RWPE1 (cell line): Measurements from ENCODE around the gene MFSD12.

ENCODE experiments used
- CTCF ChIA-PET: fragments of 350-600 bp; sonication (Branson Sonifier 250); formaldehyde crosslinking; extraction: SDS; loops from one replicate; lab custom pipeline; 2021; lab: Yijun Ruan, JAX
- POLR2A ChIA-PET: fragments of 400-600 bp; formaldehyde crosslinking; extraction: SDS; loops from one replicate; lab custom pipeline; 2020; ENCODE audit warnings: antibody characterized with exemption; ENCODE audit not compliant: low non-redundant PET; lab: Yijun Ruan, JAX
- DNase-seq: peaks from one replicate; pipeline ENCODE4 v3.0.0; 2012; ENCODE audit warnings: low spot score
- H3K27ac ChIP-seq: fragments of 450-650 bp; 2 replicates; pipeline ENCODE4 v1.5.1; 2017
- CTCF ChIP-seq: fragments of 450-650 bp; conservative IDR thresholded peaks from 2 replicates; pipeline ENCODE4 v1.5.1; 2017; ENCODE audit warnings: low read depth, mild to moderate bottlenecking

Gene MFSD12

DNA sequence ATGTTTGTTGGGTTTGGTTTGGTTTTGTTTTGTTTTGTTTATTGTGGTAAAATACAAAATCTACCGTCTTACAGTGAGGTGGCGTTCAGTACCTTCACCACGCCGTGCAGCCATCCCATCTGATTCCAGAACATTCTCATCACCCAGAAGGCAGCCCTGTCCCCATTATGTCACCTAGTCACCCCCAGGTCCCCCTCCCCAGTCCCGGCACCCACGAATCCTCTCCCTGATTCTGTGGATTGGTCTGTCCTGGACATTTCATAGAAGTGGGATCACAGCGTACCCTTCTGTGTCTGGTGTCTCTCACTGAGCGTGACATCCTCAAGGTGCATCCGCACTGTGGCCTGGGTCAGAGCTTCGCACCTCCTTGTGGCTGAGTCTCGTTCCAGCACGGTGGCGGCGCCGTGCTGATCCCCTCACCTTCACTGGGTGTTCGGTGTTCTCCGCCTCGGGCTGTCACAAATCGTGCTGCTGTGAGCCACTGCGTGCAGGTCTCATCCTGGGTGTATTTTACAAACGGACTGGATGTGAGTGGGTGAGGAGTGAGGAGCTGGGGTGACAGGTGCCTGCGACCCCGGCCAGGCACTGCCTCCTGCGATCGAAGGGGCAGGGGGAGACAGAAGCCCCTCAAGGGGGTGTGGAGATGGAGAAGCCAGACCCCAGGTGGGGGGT, 19.0 kb downstream of the MFSD12 start:
- CTCF ChIA-PET, result no interaction called here
- no peak for DNase-seq
- no peak for TF ChIP-seq CTCF
- peak overlapping the region; percentile 45 for H3K27ac ChIP-seq
- POLR2A ChIA-PET, result interaction anchor here (0.6 kb wide), 1 partner anchor 70 kb away, joined by 4 read pairs; no protein-coding TSS in a partner anchor

DNA sequence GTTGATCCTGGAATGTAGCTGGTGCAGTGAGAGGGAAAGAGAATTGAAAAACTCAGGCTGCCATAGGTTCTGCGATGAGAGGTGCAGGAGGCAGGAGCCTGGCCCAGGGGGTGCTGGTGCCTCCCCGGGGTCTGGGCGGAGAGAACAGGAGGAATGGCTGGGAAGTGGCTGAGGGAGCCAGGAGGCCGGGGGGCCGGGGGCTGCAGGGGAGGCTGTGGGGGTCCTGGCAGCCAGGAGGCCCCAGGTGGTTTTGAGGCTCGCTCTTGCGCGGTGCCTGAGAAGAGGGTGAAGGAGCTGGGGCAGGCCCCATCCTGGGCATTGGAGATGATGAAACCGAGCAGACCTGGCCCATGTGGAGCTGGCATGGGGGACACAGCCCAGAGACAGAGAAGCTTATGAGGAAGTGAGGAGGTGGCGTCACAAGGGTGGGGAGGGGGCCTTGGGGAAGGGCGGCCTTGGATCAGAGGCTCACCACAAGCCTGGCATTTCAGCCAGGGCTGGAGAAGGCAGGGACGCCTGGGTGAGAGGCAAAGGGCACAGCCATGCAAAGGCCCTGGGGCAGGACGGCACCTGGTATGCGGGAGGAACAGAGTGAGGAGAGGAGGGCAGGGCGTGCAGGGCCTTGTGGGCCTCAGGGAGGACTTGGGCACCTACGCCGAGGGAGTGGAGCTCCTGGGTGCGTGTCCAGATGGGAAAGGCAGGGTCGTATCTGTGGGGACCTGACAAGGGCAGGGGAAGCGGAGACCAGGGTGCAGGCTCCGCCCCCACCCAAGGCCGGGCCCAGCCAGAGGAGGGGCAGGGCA, 19.7 kb downstream of the MFSD12 start:
- CTCF ChIA-PET, result no interaction called here
- peak overlapping the region; percentile 45 for H3K27ac ChIP-seq
- no peak for DNase-seq
- no peak for TF ChIP-seq CTCF
- POLR2A ChIA-PET, result interaction anchor here (0.6 kb wide), 1 partner anchor 71 kb away, joined by 4 read pairs; no protein-coding TSS in a partner anchor

DNA sequence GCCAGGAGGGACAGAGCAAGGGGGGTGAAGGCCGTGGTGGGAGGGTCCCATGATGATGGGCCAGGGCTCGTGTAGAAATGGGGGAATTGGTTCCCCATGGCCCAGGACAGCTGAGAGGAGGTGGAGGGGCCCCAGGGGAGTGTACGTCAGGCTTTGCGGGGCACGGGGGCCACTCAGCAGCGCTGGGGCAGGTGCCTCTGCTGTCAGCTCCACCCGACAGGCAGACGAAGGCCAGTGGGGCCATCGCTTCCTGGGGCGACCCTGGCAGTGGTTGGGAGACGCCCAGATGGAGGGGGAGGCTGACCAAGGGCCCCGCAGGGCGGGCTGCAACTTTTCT, 20.3 kb downstream of the MFSD12 start:
- CTCF ChIA-PET, result interaction anchor here (0.6 kb wide), 1 partner anchor 117 kb away, joined by 3 read pairs; no protein-coding TSS in a partner anchor

DNA sequence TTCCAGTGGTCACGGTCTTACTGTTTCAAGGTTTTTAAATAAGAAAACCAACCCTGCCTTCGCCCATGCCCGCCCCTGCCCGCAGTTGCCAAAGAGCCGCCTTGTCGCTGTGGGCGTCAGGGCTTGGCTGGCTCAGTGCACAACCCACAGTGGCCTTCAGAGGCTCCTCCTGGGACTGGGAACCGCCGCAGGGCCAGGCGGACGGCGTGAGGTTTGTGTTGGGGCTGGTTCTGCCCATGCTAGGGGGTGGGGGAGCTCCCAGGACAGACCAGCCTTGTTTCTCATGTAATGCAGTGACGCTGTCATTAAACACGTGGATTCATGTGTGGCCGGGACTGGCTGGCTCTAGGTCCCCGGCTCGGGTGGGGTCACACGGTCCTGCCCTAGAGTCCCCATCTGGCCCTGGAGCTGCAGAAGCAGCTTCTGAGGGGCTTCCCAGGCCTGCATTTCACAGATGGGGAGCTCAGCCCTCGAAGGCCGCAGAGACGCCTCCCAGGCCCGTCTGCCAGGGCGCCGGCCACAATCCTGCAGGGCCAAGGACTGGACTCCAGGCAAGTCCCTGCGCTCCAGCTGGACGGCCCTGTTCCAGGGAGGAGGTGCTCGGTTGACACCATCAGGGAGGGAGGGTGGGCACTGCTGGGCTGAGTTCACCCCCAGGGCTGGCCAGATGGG, 20.8 kb downstream of the MFSD12 start:
- no peak for DNase-seq
- TF ChIP-seq CTCF, result no peak
- CTCF ChIA-PET, result interaction anchor here (0.6 kb wide), 1 partner anchor 118 kb away, joined by 3 read pairs; no protein-coding TSS in a partner anchor
- POLR2A ChIA-PET, result no interaction called here
- H3K27ac ChIP-seq, result peak overlapping the region; percentile 45

More for the DNA sequence above, 20.3 kb downstream of the MFSD12 start:
- no peak for DNase-seq
- POLR2A ChIA-PET, result no interaction called here
- TF ChIP-seq CTCF, result no peak
- H3K27ac ChIP-seq, result peak overlapping the region; percentile 45

DNA sequence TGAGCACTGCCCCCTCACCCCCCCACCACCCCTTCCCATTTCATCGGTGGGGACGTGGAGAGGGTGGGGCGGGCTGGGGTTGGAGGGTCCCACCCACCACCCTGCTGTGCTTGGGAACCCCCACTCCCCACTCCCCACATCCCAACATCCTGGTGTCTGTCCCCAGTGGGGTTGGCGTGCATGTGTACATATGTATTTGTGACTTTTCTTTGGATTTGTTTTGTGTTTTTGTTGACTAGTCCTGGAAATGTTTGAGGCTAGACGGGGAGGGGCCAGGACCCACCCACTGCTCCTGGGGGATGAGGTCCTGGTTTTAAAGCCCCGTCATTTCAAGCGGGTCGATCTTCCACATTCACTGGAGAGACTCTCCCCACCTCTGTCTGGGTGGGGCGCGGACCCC, 21.4 kb downstream of the MFSD12 start:
- TF ChIP-seq CTCF, result no peak
- peak overlapping the region; percentile 45; the same call in 1 of the 2 replicates for H3K27ac ChIP-seq
- ChIA-PET CTCF (no interaction called here), POLR2A (no interaction called here)
- no peak for DNase-seq

DNA sequence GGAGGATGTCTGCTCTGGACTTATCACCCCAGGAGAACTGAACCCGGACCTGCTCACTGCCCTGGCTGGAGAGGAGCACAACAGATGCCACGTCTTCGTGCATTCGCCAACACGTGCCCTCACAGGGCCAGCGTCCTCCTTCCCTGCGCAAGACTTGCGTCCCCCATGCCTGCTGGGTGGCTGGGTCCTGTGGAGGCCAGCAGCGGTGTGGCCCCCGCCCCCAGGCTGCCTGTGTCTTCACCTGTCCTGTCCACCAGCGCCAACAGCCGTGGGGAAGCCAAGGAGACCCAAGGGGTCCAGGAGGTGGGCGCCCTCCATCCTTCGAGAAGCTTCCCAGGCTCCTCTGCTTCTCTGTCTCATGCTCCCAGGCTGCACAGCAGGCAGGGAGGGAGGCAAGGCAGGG, 21.8 kb downstream of the MFSD12 start:
- CTCF ChIA-PET, result no interaction called here
- DNase-seq, result no peak
- no peak for TF ChIP-seq CTCF
- POLR2A ChIA-PET, result no interaction called here
- no peak overlapping the region for H3K27ac ChIP-seq
